ENCODE measurements around the gene XRCC4.

Gene XRCC4

GRCh38 chr5:83076742-83077661 is at the start of gene XRCC4, which contains the start of gene TMEM167A:
TSS of gene XRCC4 (plus strand) at chr5:83077547. CDS start at chr5:83104920, 27,373 bp downstream.
TSS of gene TMEM167A (minus strand) at chr5:83077394. CDS start at chr5:83077323, 71 bp downstream.
- peak; percentile 98 for DNase-seq (ENCODE audit: low spot score)
- Histone ChIP-seq H3K4me3 (peak within 1 kb of the TSS; percentile 80), H3K27ac (peak within 1 kb of the TSS; percentile 73 to 92)
- no peak for TF ChIP-seq CTCF (IDR thresholded peaks at IDR 0.05)

DNA sequence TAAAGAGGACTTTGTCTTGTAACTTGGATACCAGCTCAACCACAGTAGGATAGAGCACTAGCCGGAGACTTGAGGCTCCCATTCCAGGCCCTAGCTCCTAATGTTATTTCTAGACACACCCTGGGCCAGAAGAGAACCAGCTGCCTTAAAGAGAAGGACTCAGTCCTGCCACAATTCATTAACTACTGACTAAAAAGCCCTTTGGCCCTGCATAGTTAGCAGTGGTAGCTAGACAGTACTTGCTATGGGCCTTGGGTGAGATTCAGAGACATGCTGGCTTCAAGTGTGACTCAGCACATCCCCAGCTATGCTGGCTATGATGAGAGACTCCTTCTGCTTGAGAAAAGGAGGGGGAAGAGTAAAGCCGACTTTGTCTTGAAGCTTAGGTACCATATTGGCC is 47.4 kb upstream of the XRCC4 start:
- no peak overlapping the region for H3K27ac ChIP-seq
- H3K4me3 ChIP-seq: no peak overlapping the region
- no peak for DNase-seq (ENCODE audit: low spot score)
- no peak for TF ChIP-seq CTCF (IDR thresholded peaks at IDR 0.05)

GRCh38 chr5:83031381-83031780 is 46.0 kb upstream of the XRCC4 start:
- Histone ChIP-seq H3K27ac (no peak overlapping the region), H3K4me3 (no peak overlapping the region)
- no peak for DNase-seq (ENCODE audit: low spot score)
- TF ChIP-seq CTCF (IDR thresholded peaks at IDR 0.05): no peak

- Histone ChIP-seq H3K27ac (no peak overlapping the region), H3K4me3 (no peak overlapping the region)
- TF ChIP-seq CTCF (IDR thresholded peaks at IDR 0.05): no peak
- no peak for DNase-seq (ENCODE audit: low spot score)
Measured at GRCh38 chr5:83034036-83034435, 43.3 kb upstream of the XRCC4 start.

- TF ChIP-seq CTCF (IDR thresholded peaks at IDR 0.05): no peak
- Histone ChIP-seq H3K4me3 (no peak overlapping the region), H3K27ac (no peak overlapping the region)
- no peak for DNase-seq (ENCODE audit: low spot score)
Measured at GRCh38 chr5:83034528-83035207, 42.7 kb upstream of the XRCC4 start.

GRCh38 chr5:83035373-83036100 is 41.8 kb upstream of the XRCC4 start:
- Histone ChIP-seq H3K27ac (no peak overlapping the region), H3K4me3 (no peak overlapping the region)
- TF ChIP-seq CTCF (IDR thresholded peaks at IDR 0.05): no peak
- DNase-seq (ENCODE audit: low spot score): no peak
